Bronchial epithelial cell (primary cell): ENCODE results near the gene FANCC. TPM values are rescaled to one million over a fixed set of nuclear protein-coding genes. Genes with fewer than 3 reads are reported as not detected.
A peak's percentile ranks its signal among the peaks of the same experiment; 100 is the strongest.

ENCODE experiments used
- DNase-seq: peaks from one replicate; pipeline ENCODE4 v3.0.0-alpha.2; 2010; ENCODE audit warnings: low read depth
- FAIRE-seq: peaks from 2 replicates; lab custom pipeline; 2011; peaks lifted over from hg19 to GRCh38; lab: Jason Lieb, UNC
- H3K27me3 ChIP-seq: 2 replicates; pipeline ENCODE4 v1.5.1; 2011; ENCODE audit warnings: low read length; ENCODE audit not compliant: control insufficient read depth, insufficient read depth
- H3K36me3 ChIP-seq: 2 replicates; pipeline ENCODE4 v1.5.1; 2011; ENCODE audit warnings: low read length; ENCODE audit not compliant: control insufficient read depth, insufficient read depth
- H3K4me3 ChIP-seq: 2 replicates; pipeline ENCODE4 v1.5.1; 2011; ENCODE audit warnings: mild to moderate bottlenecking, low read depth, low read length, control low read depth
- total RNA-seq: library from RNA; depleted of rRNA; stranded (reverse); fragments of >200 nt; gene quantifications from 2 replicates; pipeline ENCODE4 v1.2.1, GENCODE V29; 2014
- TF ChIP-seq, protein P1 (sequence below): IDR thresholded peaks from 2 replicates; pipeline ENCODE4 v1.5.1; 2011; ENCODE audit warnings: mild to moderate bottlenecking, moderate library complexity, low read length, control low read depth, inconsistent platforms; ENCODE audit not compliant: insufficient read depth, severe bottlenecking

FANCC gene
- total RNA-seq, 1 donor from 2014 or later, result 3.4 TPM

DNA sequence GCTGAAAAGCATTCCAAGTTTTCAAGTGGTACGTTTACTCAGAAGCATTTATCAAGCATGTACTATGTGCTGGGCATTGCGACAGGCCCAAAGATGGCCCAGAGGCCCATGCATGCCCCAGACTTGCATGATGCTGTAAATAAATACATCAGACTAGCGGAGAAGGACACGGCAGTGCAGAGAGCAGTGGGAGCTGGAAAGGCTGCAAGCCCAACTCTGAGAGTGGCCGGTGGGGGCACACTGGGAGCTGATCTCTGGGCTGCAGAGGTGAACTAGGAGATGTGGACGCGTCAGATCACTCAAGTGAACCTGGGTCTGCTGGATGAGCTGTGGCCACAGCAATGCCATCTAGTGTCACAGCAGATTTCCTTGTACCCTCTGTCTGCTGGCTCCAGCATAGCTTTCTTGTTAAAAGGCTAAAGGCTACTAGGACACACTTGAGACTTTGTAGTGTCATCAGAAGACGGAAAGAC lies 246.9 kb downstream of the FANCC start:
- peaks cover 34% of the 10 kb centered on the region for H3K36me3 ChIP-seq
- DNase-seq, result no peak

DNA sequence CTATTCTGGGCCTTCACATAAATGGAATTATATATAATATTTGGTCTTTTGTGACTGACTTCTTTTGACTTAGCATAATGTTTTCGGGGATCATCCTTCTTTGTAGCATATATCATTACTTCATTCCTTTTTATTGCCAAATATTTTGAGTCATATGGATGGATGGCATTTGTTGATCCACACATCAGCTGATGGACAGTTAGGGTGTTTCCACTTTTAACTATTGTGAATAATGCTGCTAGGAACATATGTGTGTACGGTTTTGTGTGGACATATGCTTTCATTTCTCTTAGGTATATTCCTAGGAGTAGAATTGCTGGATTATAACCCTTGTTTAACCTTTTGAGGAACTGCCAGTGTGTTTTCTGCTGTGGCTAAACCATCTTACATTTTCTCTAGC lies 249.6 kb downstream of the FANCC start:
- Histone ChIP-seq H3K27me3 (no peaks in the 10 kb centered on the region), H3K4me3 (no peak overlapping the region), H3K36me3 (peaks cover 38% of the 10 kb centered on the region)
- TF ChIP-seq, protein P1, sequence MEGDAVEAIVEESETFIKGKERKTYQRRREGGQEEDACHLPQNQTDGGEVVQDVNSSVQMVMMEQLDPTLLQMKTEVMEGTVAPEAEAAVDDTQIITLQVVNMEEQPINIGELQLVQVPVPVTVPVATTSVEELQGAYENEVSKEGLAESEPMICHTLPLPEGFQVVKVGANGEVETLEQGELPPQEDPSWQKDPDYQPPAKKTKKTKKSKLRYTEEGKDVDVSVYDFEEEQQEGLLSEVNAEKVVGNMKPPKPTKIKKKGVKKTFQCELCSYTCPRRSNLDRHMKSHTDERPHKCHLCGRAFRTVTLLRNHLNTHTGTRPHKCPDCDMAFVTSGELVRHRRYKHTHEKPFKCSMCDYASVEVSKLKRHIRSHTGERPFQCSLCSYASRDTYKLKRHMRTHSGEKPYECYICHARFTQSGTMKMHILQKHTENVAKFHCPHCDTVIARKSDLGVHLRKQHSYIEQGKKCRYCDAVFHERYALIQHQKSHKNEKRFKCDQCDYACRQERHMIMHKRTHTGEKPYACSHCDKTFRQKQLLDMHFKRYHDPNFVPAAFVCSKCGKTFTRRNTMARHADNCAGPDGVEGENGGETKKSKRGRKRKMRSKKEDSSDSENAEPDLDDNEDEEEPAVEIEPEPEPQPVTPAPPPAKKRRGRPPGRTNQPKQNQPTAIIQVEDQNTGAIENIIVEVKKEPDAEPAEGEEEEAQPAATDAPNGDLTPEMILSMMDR, result no peak
- DNase-seq, result peak; percentile 54
- FAIRE-seq, result no peak

More for the DNA sequence above, 246.9 kb downstream of the FANCC start:
- no peak overlapping the region for H3K4me3 ChIP-seq
- H3K27me3 ChIP-seq, result no peaks in the 10 kb centered on the region
- TF ChIP-seq, protein P1, result no peak
- FAIRE-seq, result peak; percentile 73

DNA sequence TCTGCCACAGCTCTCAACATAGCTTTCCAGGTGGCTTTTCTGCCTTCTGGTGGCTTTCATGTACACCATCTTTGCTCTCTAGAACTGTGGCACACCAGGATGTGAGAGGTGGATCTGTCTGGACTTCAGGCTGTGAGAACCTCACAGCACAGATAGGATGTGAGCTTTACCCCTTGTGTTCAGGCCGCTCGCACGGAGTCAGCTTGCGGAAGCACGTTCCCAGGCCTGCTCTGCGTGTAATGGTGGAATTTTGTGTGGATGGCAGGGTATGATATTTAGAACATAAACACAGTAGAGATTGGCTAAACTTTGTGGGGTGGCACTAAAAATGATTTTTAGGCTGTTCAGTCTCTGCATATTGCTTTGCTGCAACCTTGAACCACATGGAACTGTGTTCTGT lies 250.5 kb downstream of the FANCC start:
- no peaks in the 10 kb centered on the region for H3K27me3 ChIP-seq
- DNase-seq, result no peak
- H3K36me3 ChIP-seq, result peaks cover 43% of the 10 kb centered on the region
- no peak for FAIRE-seq
- TF ChIP-seq, protein P1, result no peak
- no peak overlapping the region for H3K4me3 ChIP-seq

DNA sequence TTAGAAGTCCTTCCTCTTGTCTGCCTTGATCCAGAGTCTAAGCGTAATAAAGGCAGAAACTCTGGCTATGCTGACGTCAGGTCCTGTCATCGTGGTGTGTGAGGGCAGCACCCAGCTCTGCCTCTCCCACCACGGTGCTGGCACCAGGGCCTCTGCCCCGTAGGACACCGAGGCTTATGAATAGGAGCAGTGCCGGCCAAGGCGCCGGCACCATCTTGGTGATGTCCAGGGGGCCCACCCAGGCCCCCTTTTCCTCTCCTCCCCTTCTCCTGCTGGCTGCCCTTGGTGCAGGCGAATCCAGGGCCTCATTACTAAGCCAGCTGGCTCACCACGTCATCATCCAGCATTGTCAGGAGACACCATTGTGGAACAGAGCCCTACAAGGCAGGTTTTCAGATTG lies 252.3 kb downstream of the FANCC start:
- FAIRE-seq, result no peak
- no peak for DNase-seq
- Histone ChIP-seq H3K4me3 (no peak overlapping the region), H3K36me3 (peaks cover 37% of the 10 kb centered on the region), H3K27me3 (no peaks in the 10 kb centered on the region)
- TF ChIP-seq, protein P1, result no peak

DNA sequence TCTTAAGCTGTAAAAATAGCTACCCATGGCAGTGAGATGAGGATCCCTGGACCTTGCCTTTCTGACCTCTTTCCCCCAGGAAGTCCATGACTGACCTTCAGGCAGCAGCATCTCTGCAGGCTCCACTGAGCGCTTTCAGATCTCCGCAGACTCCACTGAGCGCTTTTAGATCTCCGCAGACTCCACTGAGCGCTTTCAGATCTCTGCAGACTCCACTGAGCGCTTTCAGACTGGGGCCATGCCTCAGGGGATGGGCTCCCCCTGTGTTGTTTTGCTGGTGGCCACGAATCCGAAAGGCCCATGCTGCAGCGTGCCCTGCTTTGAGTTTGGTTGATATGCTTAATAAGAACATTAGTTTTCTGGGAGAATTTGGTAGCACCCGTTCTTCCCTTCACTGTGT lies 254.2 kb downstream of the FANCC start:
- Histone ChIP-seq H3K4me3 (no peak overlapping the region), H3K36me3 (peaks cover 26% of the 10 kb centered on the region), H3K27me3 (no peaks in the 10 kb centered on the region)
- FAIRE-seq, result no peak
- TF ChIP-seq, protein P1, result no peak
- no peak for DNase-seq

DNA sequence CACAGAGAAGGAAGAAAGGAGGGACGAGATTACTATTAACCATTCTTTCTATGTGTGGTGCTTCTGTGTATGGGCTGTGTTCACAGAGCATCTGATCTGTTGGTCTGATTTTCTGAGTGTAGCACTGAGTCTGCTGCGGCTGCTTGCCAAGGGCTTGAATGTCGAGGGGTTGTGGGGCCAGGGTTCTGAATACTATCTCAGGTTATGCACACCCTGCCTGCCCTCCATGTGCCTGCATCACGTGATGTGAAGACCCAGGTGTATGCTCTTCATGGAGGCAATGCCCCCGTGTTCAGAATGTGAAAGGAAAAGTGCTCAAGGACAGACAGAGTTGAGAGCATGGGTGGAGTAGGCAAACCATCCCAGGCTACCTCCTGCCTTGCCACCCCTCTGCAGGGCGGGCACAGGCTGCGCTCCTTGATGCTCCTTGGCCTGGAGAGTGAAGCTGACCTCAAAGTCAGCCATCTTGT lies 254.9 kb downstream of the FANCC start:
- TF ChIP-seq, protein P1, result no peak
- Histone ChIP-seq H3K27me3 (no peaks in the 10 kb centered on the region), H3K4me3 (no peak overlapping the region), H3K36me3 (peaks cover 26% of the 10 kb centered on the region)
- FAIRE-seq (no peak), DNase-seq (no peak)
